Brain microvascular endothelial cell (primary cell): ENCODE measurements around the gene NLRC5.
"Not testable (repeated sequence)": the region's sequence is repeated elsewhere in the genome, so short reads cannot be mapped to it uniquely, and the experiment has no call there.

Source experiments
- DNase-seq: peaks from one replicate; pipeline ENCODE4 v3.0.0-alpha.2; 2020
- H3K27ac ChIP-seq: fragments of 250-450 bp; sonication (Bioruptor Pico); 2 replicates; pipeline ENCODE4 v1.5.1; 2020; ENCODE audit warnings: mild to moderate bottlenecking, moderate library complexity
- H3K27me3 ChIP-seq: fragments of 250-450 bp; sonication (Bioruptor Pico); replicated peaks from 2 replicates; pipeline ENCODE4 v1.5.1; 2020; ENCODE audit warnings: mild to moderate bottlenecking
- H3K36me3 ChIP-seq: fragments of 250-450 bp; sonication (Bioruptor Pico); replicated peaks from 2 replicates; pipeline ENCODE4 v1.5.1; 2020; ENCODE audit warnings: mild to moderate bottlenecking
- H3K4me3 ChIP-seq: 2 replicates; pipeline ENCODE4 v1.5.1; 2011; ENCODE audit warnings: low read depth, mild to moderate bottlenecking, control low read depth, low read length, moderate library complexity
- CTCF ChIP-seq: IDR thresholded peaks from 2 replicates; pipeline ENCODE4 v1.5.1; 2011; ENCODE audit warnings: low read depth, mild to moderate bottlenecking, moderate library complexity, low read length, control low read depth, inconsistent platforms; ENCODE audit errors: missing control alignments
- in situ Hi-C: cut with HindIII; loops from 2 replicates; pipeline ENCODE4 v1.10.0; 2017; ENCODE audit warnings: low sequenced_read_pairs, low pct_ligation_motif_present

The NLRC5 gene

GRCh38 chr16:56987692-56988091 lies 1.7 kb upstream of the NLRC5 start:
- Histone ChIP-seq H3K27ac (no peak overlapping the region), H3K27me3 (no peaks in the 10 kb centered on the region), H3K36me3 (no peaks in the 10 kb centered on the region), H3K4me3 (no peak overlapping the region)
- no peak for DNase-seq
- in situ Hi-C loops = no loop called here
- TF ChIP-seq CTCF = no peak

- H3K4me3 ChIP-seq = peak overlapping the region; percentile 82
- DNase-seq = no peak
- no peak overlapping the region for H3K27ac ChIP-seq
- H3K36me3 ChIP-seq = no peaks in the 10 kb centered on the region
- no peak for TF ChIP-seq CTCF
- in situ Hi-C loops = no loop called here
- H3K27me3 ChIP-seq = no peaks in the 10 kb centered on the region
Measured at GRCh38 chr16:56988161-56988947, 1.0 kb upstream of the NLRC5 start.

DNA sequence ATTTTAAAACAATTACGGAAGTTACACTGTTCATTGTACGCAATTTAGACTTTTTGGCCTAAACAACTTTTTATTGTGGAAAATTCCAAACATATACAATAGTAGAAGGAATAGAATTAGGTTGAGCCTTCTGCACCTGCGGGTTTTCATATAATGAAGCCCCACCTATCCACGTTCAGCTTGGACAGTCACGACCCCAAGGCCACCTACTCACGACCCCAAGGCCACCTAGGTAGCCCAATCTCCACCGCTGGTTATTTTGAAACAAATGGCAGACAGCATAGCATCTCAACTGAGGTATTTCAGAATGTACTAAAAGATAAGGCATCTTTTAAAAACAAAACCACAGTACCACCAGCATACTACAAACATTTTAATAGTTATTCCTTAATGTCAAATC lies 631 bp downstream of the NLRC5 start:
- no peak for TF ChIP-seq CTCF
- no peaks in the 10 kb centered on the region for H3K27me3 ChIP-seq
- H3K36me3 ChIP-seq = no peaks in the 10 kb centered on the region
- peak overlapping the region; percentile 76 for H3K27ac ChIP-seq
- in situ Hi-C loops = no loop called here
- DNase-seq = no peak
- H3K4me3 ChIP-seq = peak overlapping the region; percentile 82

GRCh38 chr16:56990407-56991286 lies 1.3 kb downstream of the NLRC5 start:
- in situ Hi-C loops = no loop called here
- H3K4me3 ChIP-seq = peak overlapping the region; percentile 82
- TF ChIP-seq CTCF = no peak
- no peak overlapping the region for H3K27ac ChIP-seq
- no peak for DNase-seq
- H3K36me3 ChIP-seq = no peaks in the 10 kb centered on the region
- no peaks in the 10 kb centered on the region for H3K27me3 ChIP-seq

GRCh38 chr16:56992431-56992830 lies 3.1 kb downstream of the NLRC5 start:
- H3K4me3 ChIP-seq = not testable (repeated sequence)

GRCh38 chr16:56993204-56993603 lies 3.8 kb downstream of the NLRC5 start:
- TF ChIP-seq CTCF = no peak
- no peaks in the 10 kb centered on the region for H3K36me3 ChIP-seq
- in situ Hi-C loops = no loop called here
- H3K27ac ChIP-seq = no peak overlapping the region
- no peak for DNase-seq
- no peaks in the 10 kb centered on the region for H3K27me3 ChIP-seq
- H3K4me3 ChIP-seq = no peak overlapping the region

More at GRCh38 chr16:56992431-56992830, 3.1 kb downstream of the NLRC5 start:
- H3K36me3 ChIP-seq, H3K27me3 ChIP-seq, in situ Hi-C loops, DNase-seq, H3K27ac ChIP-seq: not testable (repeated sequence)
